22Rv1 (cell line): ENCODE measurements around the gene RPAP2.

ENCODE experiments used
- ZFX ChIP-seq: fragments of 450-650 bp; IDR thresholded peaks from 2 replicates; pipeline ENCODE4 v1.6.1; 2017; ENCODE audit warnings: antibody characterized with exemption, borderline replicate concordance
- TF ChIP-seq, protein P1 (sequence below): fragments of 450-650 bp; IDR thresholded peaks from 2 replicates; pipeline ENCODE4 v1.5.1; 2017; ENCODE audit warnings: mild to moderate bottlenecking

DNA sequence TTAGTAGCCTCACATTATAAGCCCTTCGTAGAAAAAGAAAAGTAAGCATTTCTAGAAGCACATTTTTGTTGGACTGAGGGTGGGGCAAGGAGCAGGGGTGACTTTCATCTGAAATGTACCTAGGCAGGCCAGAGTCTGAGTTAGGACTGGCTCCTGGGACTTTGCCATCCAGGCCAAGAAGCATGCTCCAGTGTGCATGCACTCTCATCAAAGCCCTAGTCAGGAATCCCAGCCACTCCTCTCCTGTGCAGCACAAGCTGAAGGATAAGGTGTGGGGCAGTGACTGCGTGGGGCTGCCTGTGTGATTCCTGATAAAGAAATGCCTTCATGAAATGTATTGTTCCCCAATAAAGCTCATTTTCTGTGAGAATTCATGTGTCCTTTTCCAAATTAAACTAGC, 99.7 kb downstream of the RPAP2 start:
- TF ChIP-seq, protein P1, sequence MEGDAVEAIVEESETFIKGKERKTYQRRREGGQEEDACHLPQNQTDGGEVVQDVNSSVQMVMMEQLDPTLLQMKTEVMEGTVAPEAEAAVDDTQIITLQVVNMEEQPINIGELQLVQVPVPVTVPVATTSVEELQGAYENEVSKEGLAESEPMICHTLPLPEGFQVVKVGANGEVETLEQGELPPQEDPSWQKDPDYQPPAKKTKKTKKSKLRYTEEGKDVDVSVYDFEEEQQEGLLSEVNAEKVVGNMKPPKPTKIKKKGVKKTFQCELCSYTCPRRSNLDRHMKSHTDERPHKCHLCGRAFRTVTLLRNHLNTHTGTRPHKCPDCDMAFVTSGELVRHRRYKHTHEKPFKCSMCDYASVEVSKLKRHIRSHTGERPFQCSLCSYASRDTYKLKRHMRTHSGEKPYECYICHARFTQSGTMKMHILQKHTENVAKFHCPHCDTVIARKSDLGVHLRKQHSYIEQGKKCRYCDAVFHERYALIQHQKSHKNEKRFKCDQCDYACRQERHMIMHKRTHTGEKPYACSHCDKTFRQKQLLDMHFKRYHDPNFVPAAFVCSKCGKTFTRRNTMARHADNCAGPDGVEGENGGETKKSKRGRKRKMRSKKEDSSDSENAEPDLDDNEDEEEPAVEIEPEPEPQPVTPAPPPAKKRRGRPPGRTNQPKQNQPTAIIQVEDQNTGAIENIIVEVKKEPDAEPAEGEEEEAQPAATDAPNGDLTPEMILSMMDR, result no peak
- no peak for TF ChIP-seq ZFX
